Measurements from ENCODE around the gene KCNH3.

- TF ChIP-seq POLR2A (IDR thresholded peaks at IDR 0.05; ENCODE audit: low read depth, low read length), result no peak
- TF ChIP-seq POLR2AphosphoS5 (IDR thresholded peaks at IDR 0.05; ENCODE audit: low read depth, low read length), result no peak
- TF ChIP-seq TAF1 (IDR thresholded peaks at IDR 0.05; ENCODE audit: borderline replicate concordance, low read depth, low read length), result no peak
Observed at GRCh38 chr12:49582850-49583249, 44.0 kb downstream of the KCNH3 start.
